Spleen (tissue), 11 donors: Measurements from ENCODE around the gene SLC5A11. TPM values are rescaled to one million over a fixed set of nuclear protein-coding genes. Genes with fewer than 3 reads are reported as not detected.

Experiments
- DNase-seq: peaks from one replicate; pipeline ENCODE4 v3.0.0-alpha.2; 2020
- H3K27ac ChIP-seq, 8 donors: fragments of 200-600 bp; sonication (generic) in 7 of 8; 1 replicate in 4 of 8; 2 replicates in 4 of 8; pipeline versions ENCODE4 v1.5.0 to v1.8.0; 2016 to 2021; ENCODE audit warnings: inconsistent platforms in 4 of 8, mild to moderate bottlenecking in 4 of 8, moderate library complexity in 1 of 8
- H3K27me3 ChIP-seq, 7 donors: fragments of 200-600 bp; sonication (generic) in 6 of 7; replicated peaks in 1 of 7; 1 replicate in 4 of 7; 2 replicates in 3 of 7; pipeline versions ENCODE4 v1.5.0 to v1.8.0; 2016 to 2021; ENCODE audit warnings: inconsistent platforms in 3 of 7, mild to moderate bottlenecking in 1 of 7
- H3K36me3 ChIP-seq, 6 donors: fragments of 200-600 bp; sonication (generic) in 5 of 6; 1 replicate in 4 of 6; 2 replicates in 2 of 6; pipeline versions ENCODE4 v1.5.0 to v1.8.0; 2016 to 2021; ENCODE audit warnings: inconsistent platforms in 2 of 6
- H3K4me1 ChIP-seq, 6 donors: fragments of 200-600 bp; sonication (generic) in 5 of 6; 1 replicate in 3 of 6; 2 replicates in 3 of 6; pipeline versions ENCODE4 v1.5.0 to v1.8.0; 2016 to 2021; ENCODE audit warnings: inconsistent platforms in 3 of 6
- H3K4me3 ChIP-seq, 8 donors: fragments of 200-600 bp; sonication (generic) in 7 of 8; 1 replicate in 4 of 8; 2 replicates in 4 of 8; pipeline versions ENCODE4 v1.5.0 to v1.8.0; 2016 to 2021; ENCODE audit warnings: inconsistent platforms in 4 of 8, mild to moderate bottlenecking in 4 of 8, moderate library complexity in 2 of 8
- H3K9me3 ChIP-seq, 8 donors: fragments of 200-600 bp; sonication (generic) in 7 of 8; 1 replicate in 4 of 8; 2 replicates in 4 of 8; pipeline versions ENCODE4 v1.5.0 to v1.8.0; 2016 to 2021; ENCODE audit warnings: inconsistent platforms in 4 of 8
- CTCF ChIP-seq, 11 experiments: fragments of 200-600 bp in 7 of 11; fragments of 450-650 bp in 4 of 11; sonication (generic) in 4 of 11; IDR thresholded peaks in 8 of 11; conservative IDR thresholded peaks in 3 of 11; 1 replicate in 7 of 11; 2 replicates in 4 of 11; pipeline versions ENCODE4 v1.4.0 to v1.8.0; 2016 to 2021; ENCODE audit warnings: antibody characterized with exemption in 11 of 11, inconsistent platforms in 4 of 11, mild to moderate bottlenecking in 1 of 11
- POLR2A ChIP-seq, 3 donors: fragments of 450-650 bp; IDR thresholded peaks; one replicate each; pipeline ENCODE4 v1.5.1; 2017; ENCODE audit warnings: antibody characterized with exemption in 3 of 3, mild to moderate bottlenecking in 1 of 3
- POLR2AphosphoS5 ChIP-seq, 3 donors: sonication (generic); formaldehyde crosslinking; IDR thresholded peaks; one replicate each; pipeline ENCODE4 v1.5.1; 2017; ENCODE audit warnings: antibody characterized with exemption in 3 of 3
- WGBS, 5 donors: extraction: QIAGEN DNeasy Blood & Tissue Kit in 3 of 5; methylation state at CpG; one replicate each; pipeline versions ENCODE4 v1.1.5 to v1.1.7; 2013 to 2018; 5-methylcytosine and 5-hydroxymethylcytosine counted together
- intact Hi-C: fragments of 100-400 bp; cut with DNase I; formaldehyde crosslinking; loops from one replicate; pipeline ENCODE4 v1.15.0; 2023; ENCODE audit warnings: low total_unique reads
- polyA plus RNA-seq, 3 donors: library from polyadenylated mRNA; stranded (reverse); fragments of 200-250 nt; gene quantifications; one replicate each; pipeline ENCODE4 v1.2.1, GENCODE V29; 2013
- total RNA-seq, 7 donors: library from RNA; depleted of rRNA in 3 of 7; stranded (reverse); fragments of >200 nt in 3 of 7; fragmentation: NEBNext Ultra II Directional in 4 of 7; extraction: Animal tissue kit (Norgen Biotek cat#: 25700) in 4 of 7; gene quantifications; one replicate each; pipeline versions ENCODE4 v1.1.0 to v1.2.1, GENCODE V29; 2016 to 2021
- donor health status: healthy with polysubstance abuse.
- donor health status: DM: no; HTN: no; CAD: no; lungs with moderate emphysema.
- donor health status: DM: no; HTN: no; CAD: no.
- donor health status: Bipolar disorder and iron deficiency.
- donor health status: healthy.
- donor health status: DM: no; HTN: no; CAD: no.
- donor health status: DM: yes; HTN: yes; CAD: no.

The SLC5A11 gene
- total and polyA plus RNA-seq, 10 donors: 0.14 to 1.9 (median 0.46) TPM; not detected in 3

GRCh38 chr16:24816688-24817087 is 29.1 kb upstream of the SLC5A11 start:
- Histone ChIP-seq H3K4me3 (no peak overlapping the region), H3K4me1 (no peaks in the 10 kb centered on the region), H3K9me3 (no peaks in the 10 kb centered on the region), H3K36me3 (peaks cover 0 to 100% (median 99%) of the 10 kb centered on the region in 6 donors), H3K27me3 (no peaks in the 10 kb centered on the region), H3K27ac (no peak overlapping the region)
- DNase-seq: no peak
- WGBS, 5 donors: 77 to 93% (median 87%) methylated on average over 6 of the region's 6 CpGs
- intact Hi-C loops: loop anchor here (10.0 kb wide), 1 partner anchor 252 kb away; no protein-coding TSS in a partner anchor
- TF ChIP-seq CTCF (IDR thresholded peaks at IDR 0.05 in 8 of 11, conservative IDR thresholded peaks at IDR 0.05 in 3 of 11): no peak
- no peak for TF ChIP-seq POLR2AphosphoS5 (IDR thresholded peaks at IDR 0.05)
- no peak for TF ChIP-seq POLR2A (IDR thresholded peaks at IDR 0.05)

- H3K9me3 ChIP-seq: no peaks in the 10 kb centered on the region
- no peaks in the 10 kb centered on the region for H3K27me3 ChIP-seq
- H3K4me3 ChIP-seq: no peak overlapping the region
- no peak for DNase-seq
- peaks cover 3 to 100% (median 97%) of the 10 kb centered on the region in 6 donors for H3K36me3 ChIP-seq
- H3K27ac ChIP-seq: no peak overlapping the region
- WGBS, 5 donors: 69 to 92% (median 86%) methylated on average over 2 of the region's 2 CpGs
- TF ChIP-seq CTCF (IDR thresholded peaks at IDR 0.05 in 8 of 11, conservative IDR thresholded peaks at IDR 0.05 in 3 of 11): no peak
- TF ChIP-seq POLR2A (IDR thresholded peaks at IDR 0.05): no peak
- TF ChIP-seq POLR2AphosphoS5 (IDR thresholded peaks at IDR 0.05): no peak
- H3K4me1 ChIP-seq: no peaks in the 10 kb centered on the region
- intact Hi-C loops: loop anchor here (10.0 kb wide), 1 partner anchor 255 kb away; no protein-coding TSS in a partner anchor
These were observed 26.2 kb upstream of the SLC5A11 start for GRCh38 chr16:24819462-24820040.

- H3K4me3 ChIP-seq: no peak overlapping the region
- H3K4me1 ChIP-seq: no peaks in the 10 kb centered on the region
- H3K9me3 ChIP-seq: no peaks in the 10 kb centered on the region
- intact Hi-C loops: no loop called here
- 64 to 80% (median 73%) methylated on average over 1 of the region's 1 CpG for WGBS, 5 donors
- no peak for DNase-seq
- H3K36me3 ChIP-seq: peaks cover 3 to 100% (median 94%) of the 10 kb centered on the region in 6 donors
- H3K27me3 ChIP-seq: no peaks in the 10 kb centered on the region
- TF ChIP-seq CTCF (IDR thresholded peaks at IDR 0.05 in 8 of 11, conservative IDR thresholded peaks at IDR 0.05 in 3 of 11) (no peak), POLR2AphosphoS5 (IDR thresholded peaks at IDR 0.05) (no peak), POLR2A (IDR thresholded peaks at IDR 0.05) (no peak)
- H3K27ac ChIP-seq: no peak overlapping the region
These were observed 25.2 kb upstream of the SLC5A11 start for GRCh38 chr16:24820522-24820921.

- H3K27me3 ChIP-seq: no peaks in the 10 kb centered on the region
- no peak overlapping the region for H3K27ac ChIP-seq
- no peaks in the 10 kb centered on the region for H3K4me1 ChIP-seq
- H3K36me3 ChIP-seq: peaks cover 3 to 100% (median 94%) of the 10 kb centered on the region in 6 donors
- TF ChIP-seq CTCF (IDR thresholded peaks at IDR 0.05 in 8 of 11, conservative IDR thresholded peaks at IDR 0.05 in 3 of 11) (no peak), POLR2A (IDR thresholded peaks at IDR 0.05) (no peak), POLR2AphosphoS5 (IDR thresholded peaks at IDR 0.05) (no peak)
- intact Hi-C loops: no loop called here
- no peak for DNase-seq
- no peaks in the 10 kb centered on the region for H3K9me3 ChIP-seq
- WGBS, 5 donors: 83 to 95% (median 89%) methylated on average over 9 of the region's 9 CpGs
- no peak overlapping the region for H3K4me3 ChIP-seq
These were observed 24.6 kb upstream of the SLC5A11 start for GRCh38 chr16:24821129-24821528.
